Measurements from ENCODE around the gene DLG2.

DLG2 gene

GRCh38 chr11:84607975-84608836 lies 1018.9 kb downstream of the DLG2 start:
- DNase-seq, result no peak

- no peak for DNase-seq
Observed at GRCh38 chr11:84594602-84595001, 1032.5 kb downstream of the DLG2 start.

- no peak for DNase-seq
Observed at GRCh38 chr11:84590106-84590505, 1037.0 kb downstream of the DLG2 start.

- no peak for DNase-seq
Observed at GRCh38 chr11:84588131-84588829, 1038.9 kb downstream of the DLG2 start.

DNA sequence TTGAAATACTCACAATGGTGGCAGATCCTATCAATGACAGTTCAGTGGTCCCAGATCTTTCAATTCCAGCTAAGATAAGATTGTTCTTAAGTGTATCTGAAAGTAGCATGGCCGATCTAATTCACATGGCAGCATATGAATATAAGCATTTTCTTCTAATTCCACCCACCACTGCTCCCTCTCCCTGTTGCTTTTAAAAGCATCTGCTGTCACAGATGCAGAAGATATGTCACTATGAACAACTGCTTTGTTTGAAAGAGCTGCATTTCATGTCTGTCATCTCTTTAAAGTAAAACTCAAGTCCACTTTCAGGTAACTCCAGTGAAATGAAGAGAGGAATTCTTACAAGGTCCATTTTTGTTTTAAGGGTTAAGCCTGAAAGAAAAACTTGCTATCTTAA lies 1044.0 kb downstream of the DLG2 start:
- DNase-seq, result no peak

DNA sequence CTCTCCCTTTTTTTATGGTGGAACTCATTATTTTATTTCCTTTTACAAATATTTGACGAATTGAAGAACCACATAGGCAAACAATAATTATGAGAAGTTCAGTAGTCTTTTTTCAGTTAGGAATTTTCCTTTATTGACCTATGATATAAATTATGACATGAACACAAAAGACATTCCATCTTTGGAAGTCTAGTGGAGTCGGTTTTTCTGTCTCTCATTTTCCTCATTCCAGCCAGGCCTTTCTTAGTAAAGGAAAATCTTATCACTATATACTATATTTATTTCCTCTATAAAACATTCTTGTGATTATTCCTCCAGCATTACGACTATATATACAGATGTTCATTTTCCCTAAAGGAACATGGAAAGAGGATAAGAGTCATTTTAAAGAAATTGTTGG lies 1046.1 kb downstream of the DLG2 start:
- no peak for DNase-seq

DNA sequence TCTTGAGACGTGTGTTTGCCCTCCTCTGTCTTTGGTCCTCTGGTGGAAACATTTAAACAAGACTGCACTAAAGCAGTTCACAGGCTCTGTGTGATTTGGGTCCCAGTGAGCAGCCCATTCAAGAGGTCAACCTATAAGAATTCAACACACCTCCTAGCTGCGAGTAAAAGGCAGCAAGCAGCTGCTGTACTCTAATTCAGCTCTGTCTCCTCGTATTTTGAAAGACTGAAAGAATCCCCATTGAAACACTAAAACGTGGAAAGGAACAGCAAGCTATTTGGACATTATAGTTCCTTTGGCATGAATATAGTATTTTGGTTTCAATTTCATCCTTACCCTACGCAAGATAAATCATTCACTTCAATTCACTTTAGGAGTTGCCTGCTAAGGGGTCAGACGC lies 1046.7 kb downstream of the DLG2 start:
- no peak for DNase-seq

DNA sequence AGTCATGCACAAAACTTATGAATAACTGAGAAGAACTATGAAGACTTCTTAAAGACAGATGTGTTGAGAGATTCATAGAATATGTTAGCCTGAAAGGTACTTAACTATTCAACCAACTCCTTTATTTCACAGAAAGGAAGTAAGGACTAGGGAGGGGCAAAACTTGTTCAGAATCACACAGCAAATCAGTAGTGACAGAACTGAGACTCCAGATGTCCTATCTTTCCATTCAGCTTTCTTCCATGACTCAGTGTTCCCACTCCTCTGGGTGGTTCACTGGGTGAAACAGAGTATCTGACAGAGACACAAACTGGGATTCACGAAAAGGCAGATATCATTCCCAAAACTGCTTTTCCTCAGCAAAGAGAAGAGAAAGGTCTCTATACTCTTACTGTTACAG lies 1053.3 kb downstream of the DLG2 start:
- no peak for DNase-seq

GRCh38 chr11:84566671-84567070 lies 1060.5 kb downstream of the DLG2 start:
- no peak for DNase-seq

GRCh38 chr11:84564867-84565184 lies 1062.3 kb downstream of the DLG2 start:
- DNase-seq, result no peak

DNA sequence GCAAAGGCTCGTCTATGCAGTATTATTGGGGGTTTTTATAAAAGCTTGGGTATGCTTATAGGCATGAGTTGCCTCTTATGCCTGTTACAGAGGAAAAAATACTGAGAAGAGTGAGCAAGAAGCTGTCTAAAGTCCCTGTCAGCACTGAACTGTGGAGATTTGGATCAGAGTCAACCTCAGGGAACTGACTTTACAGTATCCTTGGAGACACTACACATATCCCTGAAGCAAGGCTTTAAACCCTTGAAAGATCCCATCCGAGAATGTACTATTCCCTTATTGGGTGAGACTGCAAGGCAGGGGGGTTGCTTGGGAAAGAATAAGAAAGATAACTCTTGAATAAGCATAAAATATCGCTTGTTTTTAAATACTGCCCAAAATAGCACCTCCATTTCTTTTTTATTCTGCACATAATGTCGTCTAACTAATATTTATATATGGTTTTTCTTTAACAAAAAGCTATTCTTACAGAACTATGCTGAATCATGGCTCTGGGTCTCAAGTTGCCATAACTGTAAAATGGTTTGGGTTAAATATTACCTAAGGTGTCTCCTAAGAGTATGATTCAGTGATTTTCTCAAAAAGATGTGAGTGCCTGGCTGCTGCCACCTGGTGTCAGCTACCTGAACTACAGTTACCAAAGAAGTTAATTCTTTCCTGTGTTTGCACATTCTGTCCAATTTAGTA lies 1062.8 kb downstream of the DLG2 start:
- DNase-seq, result no peak

DNA sequence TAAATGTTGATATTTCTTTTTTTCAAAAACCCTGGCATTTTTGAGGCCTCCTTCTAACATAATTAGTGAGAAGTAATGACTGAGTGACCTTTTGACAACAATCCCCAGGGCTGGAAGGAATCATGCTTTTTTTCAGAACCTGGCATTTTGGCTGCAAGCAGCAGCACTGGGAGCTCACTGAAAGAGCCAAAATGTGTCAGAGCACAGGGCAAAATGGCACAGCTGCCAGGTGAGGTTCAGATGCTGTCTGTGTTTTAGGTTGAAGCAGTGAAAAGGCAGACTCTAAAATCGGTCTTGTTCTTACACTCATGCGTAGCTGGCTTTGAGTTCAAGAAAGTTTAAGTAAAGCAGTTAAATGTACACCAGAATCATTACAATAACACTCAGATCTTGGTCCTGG lies 1063.8 kb downstream of the DLG2 start:
- no peak for DNase-seq

- DNase-seq, result no peak
Observed at GRCh38 chr11:84560206-84560605, 1066.9 kb downstream of the DLG2 start.

DNA sequence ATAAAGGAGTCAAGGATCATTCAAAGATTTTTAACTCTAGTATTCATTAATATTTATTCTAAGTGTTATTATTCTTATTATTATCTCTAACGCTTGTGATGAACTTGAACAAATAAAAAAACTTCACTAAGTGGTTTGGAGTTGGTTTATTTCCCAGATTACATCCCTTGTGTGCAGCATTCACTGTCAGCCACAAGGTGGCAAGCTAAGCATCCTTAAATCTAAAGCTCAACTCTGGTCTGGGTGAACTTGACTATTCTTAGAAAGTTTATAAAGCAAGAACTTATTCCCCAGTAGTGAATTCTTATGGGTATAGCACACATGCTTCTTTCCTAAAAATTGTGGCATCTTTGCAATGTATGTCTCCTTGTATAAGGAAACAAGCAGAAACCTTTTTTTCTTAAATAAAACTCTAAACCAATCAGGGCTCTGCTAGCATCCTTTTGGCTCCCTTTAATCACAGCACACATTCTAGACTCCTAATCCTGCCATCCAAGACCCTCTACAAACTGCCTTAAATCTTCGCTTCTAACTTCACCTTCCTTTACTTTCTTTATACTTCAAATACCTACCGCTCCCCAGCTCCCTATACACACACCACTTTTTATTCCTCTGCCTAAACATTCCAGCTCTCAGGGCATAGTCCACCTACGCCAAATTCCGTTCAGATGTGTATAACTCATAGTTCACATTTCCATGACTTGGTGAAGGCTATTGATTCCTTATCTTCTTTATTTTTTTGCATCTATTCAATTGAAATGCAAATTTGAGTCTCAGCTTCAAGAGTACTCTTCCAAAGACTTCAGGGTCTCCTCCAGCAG lies 1068.8 kb downstream of the DLG2 start:
- DNase-seq, result no peak

GRCh38 chr11:84552791-84553190 lies 1074.4 kb downstream of the DLG2 start:
- DNase-seq, result no peak

DNA sequence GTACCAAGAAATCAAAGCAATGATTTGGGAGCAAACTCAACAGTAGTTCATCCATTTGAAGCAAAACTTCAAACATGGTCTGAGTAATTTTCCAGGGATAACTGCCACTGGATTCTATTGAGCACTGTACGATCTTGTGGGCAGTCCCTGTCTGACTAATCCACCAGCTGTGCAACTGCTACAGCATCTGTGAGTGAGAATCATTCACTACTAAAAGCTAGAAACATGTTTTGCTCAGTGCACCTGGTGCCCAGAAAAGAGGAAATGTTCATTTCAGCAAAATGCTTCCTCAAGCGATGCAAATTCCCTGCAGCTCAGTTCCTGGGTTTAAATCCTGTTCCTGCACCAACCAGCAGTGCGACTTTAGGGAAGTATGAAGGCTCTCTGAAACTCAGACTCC lies 1077.9 kb downstream of the DLG2 start:
- DNase-seq, result no peak

DNA sequence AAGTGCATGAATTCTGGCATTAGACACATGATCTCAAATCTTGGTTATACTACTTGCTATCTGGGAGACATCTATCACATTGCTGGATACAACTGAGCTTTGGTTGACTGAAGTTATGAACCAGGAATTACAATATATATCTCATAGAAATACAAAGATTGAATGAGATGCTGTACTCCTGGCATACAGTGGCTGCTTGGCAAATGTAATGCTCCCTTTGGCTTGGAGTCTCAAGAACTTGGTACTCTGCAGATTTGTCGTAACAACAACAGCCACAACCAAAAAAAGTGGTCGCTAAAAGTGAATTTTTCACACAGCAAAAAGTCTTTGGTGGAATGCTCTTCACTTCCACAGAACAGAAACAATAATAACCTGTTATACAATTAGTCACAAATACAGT lies 1082.6 kb downstream of the DLG2 start:
- no peak for DNase-seq

GRCh38 chr11:84543367-84544159 lies 1083.6 kb downstream of the DLG2 start:
- no peak for DNase-seq

DNA sequence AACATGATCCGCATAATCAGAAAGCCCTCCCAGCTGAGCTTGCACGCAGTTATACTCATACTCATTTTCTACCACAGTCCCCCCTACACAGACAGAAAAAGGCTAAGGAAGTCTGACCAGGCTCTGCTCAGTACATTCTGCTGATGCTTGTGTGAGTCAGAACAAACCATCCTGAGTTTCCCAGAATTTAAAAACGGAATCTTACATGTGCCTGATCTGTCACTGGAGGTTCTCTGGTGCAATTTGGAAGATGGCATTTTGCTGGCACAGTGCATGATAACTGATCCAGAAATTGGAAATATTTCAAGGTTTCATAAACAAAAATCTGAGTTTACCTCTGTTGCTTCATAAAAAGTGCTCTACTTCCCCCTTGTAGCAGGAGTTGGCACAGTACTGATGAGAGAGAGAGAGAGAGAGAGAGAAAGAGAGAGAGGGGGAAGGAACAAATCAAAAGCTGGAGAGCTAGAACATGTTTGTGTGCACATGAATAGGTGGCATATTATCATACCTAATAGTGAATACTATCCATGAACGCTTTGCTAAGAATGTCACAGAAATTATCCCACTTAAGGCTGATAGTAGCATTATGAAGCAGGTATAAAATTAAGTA lies 1085.3 kb downstream of the DLG2 start:
- no peak for DNase-seq

DNA sequence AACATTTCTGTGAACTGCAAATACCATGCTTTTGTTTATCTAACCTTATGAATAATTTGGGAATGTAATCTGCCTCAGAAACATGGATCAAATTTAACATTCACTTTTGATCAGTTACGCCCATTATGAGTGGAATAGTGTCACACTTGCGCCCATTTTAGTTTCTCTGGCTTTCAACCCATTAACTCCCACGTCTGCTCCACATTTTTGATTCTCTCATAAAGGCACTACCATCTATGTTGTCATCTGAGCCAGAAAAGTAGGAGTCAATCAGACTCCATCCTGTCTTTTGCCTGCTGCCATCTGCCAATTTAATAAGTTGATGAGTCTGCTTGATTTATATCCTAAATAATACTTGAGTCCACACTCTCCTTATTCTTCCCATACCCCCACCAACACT lies 1090.7 kb downstream of the DLG2 start:
- no peak for DNase-seq

DNA sequence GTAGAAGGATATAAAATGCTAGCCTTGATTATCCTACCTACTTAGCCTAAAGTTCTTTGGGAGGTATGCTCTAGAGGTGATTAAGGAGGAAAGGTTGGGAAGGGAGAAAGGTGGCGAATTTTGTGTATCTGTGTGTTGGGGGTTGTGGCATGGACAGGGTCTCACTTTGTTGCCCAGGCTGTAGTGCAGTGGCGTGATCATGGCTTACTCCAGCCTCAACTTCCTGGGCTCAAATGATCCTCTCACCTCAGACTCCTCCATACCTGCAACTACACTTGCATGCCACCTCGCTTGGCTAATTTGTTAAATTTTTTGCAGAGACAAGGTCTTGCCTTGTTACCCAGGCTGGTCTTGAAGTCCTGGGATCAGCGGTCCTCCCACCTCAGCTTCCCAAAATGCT lies 1094.8 kb downstream of the DLG2 start:
- DNase-seq, result no peak

DNA sequence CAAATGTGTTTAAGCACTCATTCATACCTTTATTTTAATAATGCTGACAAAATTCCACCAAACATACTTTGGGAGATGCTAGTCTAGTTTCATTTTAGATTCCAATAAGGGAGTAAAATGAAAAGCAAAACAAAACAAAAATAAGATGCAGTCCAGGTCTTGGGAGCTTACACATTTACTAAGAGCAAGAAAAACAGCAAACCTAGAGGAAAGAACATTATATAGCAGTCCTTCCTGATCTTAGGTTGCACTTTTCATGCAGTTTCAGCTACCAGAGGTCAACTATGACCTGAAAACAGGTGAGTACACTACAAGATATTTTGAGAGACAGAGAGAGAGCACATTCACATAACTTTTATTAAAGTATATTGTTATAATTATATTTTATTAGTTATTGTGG lies 1100.9 kb downstream of the DLG2 start:
- DNase-seq, result no peak

Data from NK-92 treated with Interleukin-12 subunit alpha and Interleukin-12 subunit beta, amount 100 ng/mL, for 24 hours (cell line).